GM08714 (cell line): ENCODE measurements around the gene NRCAM.
"Not testable (repeated sequence)": the region's sequence is repeated elsewhere in the genome, so short reads cannot be mapped to it uniquely, and the experiment has no call there.

ENCODE experiments used
- H3K4me3 ChIP-seq: fragments of 200-500 bp; sonication (Bioruptor generic); 2 replicates; pipeline ENCODE4 v1.5.1; 2014; ENCODE audit warnings: mild to moderate bottlenecking, low read length, inconsistent platforms
- ZNF274 ChIP-seq: IDR thresholded peaks from 2 replicates; pipeline ENCODE4 v1.6.1; 2012; ENCODE audit warnings: mild to moderate bottlenecking, low read depth, low read length

NRCAM gene

DNA sequence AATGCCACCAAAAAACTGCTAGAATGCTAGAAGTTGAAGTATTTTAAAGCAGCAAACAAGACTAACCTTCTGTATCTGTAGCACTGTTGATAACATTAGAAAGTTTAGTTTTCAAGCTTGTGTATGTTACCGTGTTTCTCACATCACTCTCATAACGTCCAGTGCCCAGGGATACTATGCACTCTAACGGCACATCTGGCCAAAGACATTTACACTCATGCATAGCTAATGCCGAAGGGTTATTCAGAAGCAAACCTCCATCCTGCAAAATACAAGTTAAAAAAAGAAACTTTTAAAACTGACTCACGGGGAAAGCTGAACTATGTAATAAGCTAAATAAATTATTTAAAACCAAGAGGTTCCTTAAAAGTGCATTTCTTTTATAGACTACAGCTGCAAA, 22.9 kb upstream of the NRCAM start:
- no peak overlapping the region for H3K4me3 ChIP-seq
- TF ChIP-seq ZNF274: no peak

DNA sequence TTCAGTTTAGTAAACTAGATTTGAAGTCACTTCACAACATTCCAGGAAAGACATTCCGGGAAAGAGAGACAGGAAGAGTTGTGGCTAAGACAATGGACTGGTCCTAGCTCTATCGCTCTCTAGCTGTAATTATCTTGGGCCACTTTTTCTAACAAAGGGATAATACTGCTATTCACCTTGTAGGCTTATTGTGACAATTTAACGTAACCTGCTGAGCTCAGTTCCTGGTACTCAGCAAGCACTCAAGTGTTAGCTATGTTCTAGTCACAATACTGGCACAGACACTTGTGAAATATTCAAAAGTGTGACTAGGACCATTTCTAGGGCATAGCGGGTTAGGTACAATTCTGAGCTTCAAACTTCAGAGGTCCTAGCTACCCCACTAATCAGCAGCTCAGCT, 12.0 kb upstream of the NRCAM start:
- H3K4me3 ChIP-seq: no peak overlapping the region
- no peak for TF ChIP-seq ZNF274

DNA sequence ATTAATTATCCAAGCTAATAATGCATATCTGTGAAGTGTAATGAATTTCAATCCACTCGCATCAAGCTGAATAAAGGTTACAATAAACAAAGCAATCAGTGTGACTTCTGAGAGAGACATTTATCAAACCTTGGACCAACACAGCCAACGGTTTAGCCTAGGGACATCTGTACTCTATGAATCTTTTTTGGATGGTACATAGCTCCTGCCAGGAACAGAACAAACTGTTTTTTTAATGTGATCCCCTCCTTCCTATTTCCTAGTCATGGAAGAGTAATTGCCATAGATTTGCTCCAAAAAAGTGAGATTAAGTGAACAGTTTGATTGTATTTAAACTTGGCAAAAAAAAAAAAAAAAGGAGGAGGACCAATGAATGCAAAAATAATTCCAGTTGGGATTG, 11.2 kb upstream of the NRCAM start:
- no peak for TF ChIP-seq ZNF274
- no peak overlapping the region for H3K4me3 ChIP-seq

DNA sequence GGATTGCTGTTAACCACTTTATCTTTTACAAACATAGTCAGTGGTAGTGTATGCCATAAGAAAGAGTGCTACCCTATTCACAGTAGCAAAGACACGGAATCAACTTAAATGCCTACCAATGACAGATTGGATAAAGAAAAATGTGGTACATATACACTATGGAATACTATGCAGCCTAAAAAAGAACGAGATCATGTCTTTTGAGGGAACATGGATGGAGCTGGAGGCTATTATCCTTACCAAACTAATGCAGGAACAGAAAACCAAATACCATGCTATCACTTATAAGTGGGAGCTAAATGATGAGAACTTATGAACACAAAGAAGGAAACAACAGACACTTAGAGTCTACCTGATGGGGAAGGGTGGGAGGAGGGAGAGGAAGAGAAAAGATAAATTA, 10.1 kb upstream of the NRCAM start:
- not testable (repeated sequence) for H3K4me3 ChIP-seq

DNA sequence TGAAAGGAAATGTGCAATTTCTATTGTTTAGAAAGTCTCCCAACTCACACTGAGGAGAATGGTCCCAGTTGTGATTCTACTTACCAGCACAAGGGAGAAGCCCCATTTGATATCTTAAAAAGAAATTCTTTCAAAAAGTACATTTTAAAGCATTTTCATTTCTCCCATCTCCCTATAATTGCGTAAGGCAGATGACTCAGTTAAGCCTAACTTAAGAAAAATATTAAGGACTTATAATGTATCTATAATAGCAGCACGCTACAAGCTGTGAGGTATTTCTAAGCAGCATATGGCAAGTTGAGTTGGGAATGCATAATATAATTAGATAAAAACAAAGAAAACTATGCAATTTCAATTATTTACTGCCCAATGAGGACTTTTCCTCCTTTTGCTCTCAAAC, 8.5 kb upstream of the NRCAM start:
- no peak overlapping the region for H3K4me3 ChIP-seq
- no peak for TF ChIP-seq ZNF274

DNA sequence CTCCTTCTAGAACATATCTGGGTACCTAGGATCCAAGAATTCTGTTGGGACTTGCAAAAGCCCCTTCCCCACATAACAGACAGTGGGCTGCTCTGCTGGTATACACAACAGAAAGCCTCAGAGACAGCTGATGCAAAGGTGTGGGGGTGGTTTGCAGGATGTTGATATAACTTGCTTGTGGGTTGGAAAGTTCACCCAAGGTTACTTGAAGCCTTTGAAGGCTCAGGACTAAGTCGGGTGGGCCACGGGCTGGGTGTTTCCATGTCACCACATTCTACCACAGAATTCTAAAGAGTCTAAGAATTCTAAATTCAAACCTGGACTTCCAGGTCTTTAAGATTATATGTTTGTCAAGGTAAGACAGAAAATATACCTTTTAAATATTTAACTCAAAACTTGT, 7.4 kb upstream of the NRCAM start:
- no peak for TF ChIP-seq ZNF274

DNA sequence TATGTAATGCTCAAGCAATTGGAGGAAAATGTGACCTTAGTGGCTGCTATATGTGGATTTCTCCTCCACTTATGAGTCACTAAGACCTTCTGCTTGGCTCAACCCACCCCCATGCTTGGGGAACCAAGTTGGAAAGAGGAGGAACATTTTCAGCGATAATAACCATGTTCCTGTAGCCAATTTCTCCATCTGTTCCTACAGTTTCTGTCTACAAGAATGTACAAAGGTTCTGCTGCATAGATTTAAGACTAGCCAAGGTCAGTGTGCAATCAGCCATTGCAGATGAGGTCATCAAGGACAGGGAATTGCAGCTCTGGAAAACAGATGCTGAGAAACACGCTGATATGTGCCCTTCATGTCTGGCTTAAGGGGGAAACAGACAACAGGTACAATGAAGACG, 5.6 kb upstream of the NRCAM start:
- TF ChIP-seq ZNF274: no peak

More for the DNA sequence above, 7.4 kb upstream of the NRCAM start:
- H3K4me3 ChIP-seq: no peak overlapping the region

DNA sequence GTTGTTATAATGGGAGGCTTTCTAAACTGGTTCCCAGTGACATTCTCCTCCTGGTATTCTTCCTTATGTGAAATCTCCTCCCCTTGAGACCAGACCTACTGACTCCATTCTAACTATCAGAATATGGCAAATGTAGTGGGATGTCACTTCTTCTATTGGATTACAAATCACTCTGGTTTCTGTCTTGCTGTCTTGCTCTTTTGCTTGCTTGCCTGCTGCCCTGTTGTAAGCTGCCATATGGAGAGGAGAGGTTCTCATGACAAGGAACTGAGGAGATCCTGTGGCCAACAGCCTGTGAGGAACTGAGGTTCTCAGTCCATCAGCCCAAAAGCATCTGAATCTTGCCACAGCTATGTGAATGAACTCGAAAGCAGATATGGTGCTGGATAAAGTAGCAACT, 4.7 kb upstream of the NRCAM start:
- no peak for TF ChIP-seq ZNF274
- no peak overlapping the region for H3K4me3 ChIP-seq

More for the DNA sequence above, 5.6 kb upstream of the NRCAM start:
- H3K4me3 ChIP-seq: no peak overlapping the region

DNA sequence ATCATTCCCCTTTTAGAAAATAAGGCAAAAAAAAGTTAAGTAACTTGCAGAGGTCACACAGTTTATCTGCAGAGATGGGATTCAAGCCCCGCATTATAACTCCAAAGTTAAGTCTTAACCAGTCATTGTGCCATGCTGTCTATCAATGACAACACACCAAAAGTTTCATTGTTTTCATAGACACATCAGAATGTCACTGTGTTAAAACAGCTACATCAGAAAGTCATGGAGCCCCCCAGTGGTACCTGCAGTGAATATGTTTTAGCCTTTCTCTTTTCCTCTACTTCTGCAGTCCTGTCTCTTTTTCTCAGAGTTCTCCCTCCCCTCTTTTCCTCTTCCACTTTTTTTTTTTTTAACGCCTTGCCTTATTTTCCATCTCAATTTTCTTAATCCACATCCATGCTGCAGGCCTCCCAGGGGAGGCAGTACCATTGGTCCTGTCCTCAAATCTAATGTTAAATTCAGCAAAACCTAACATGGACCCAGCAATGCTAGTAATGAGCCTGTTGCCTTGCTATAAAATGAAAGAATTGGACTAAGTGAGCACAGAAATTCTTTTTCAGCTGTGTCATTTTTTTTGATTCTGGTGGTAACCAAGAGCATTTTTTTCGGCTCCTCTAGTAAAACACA, 3.8 kb upstream of the NRCAM start:
- no peak overlapping the region for H3K4me3 ChIP-seq
- no peak for TF ChIP-seq ZNF274

DNA sequence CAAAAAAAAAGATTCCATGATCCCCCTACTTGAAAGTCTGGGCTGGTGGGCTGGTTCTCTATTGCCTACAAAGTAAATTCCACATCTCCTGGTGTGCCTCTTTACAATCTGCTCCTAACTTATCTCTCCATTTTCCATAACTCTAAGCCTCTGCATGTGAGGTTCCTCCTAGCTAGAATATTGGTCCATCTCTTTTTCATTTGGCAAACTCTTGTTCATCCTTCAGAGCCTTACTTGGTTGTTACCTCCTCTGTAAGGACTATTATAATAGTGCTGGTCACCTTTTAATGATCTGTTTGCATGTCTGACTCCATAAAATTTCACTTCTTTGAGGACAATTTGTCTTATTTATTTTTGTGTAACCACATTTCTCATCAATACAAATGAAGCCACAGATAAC, 1.6 kb upstream of the NRCAM start:
- TF ChIP-seq ZNF274: no peak
- no peak overlapping the region for H3K4me3 ChIP-seq

DNA sequence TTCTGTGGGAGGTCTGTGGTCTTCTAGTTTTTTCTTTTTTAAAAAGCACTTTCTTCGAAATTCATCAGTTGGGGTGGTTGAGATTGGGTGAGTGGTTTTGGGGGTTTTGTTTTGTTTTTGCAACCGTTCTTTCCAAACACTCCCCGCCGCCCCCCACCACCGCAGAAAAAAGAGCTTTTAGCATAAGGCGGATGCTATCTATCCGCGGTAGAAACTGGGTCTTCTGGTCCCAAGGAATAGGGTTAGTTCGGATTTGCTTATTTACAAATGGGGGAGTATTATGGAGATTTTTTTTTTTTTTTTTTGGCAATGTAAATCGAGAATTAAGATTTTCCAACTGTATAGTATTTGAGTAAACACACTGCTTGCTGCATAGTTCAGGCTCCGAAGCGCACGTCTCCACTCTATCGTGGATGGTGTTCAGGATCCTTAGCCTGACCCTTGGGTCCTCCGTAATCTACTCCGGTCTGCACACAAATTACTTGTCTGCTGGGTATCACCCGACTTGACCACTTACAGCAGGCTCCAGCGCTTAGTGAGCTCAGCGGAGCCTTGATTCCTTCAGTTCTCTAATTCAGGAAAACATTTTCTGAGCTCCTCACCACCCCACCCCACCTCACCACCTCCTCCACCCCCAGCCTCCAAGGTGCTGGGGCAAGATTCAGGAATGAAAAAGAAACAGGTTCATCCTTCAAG, 757 bp upstream of the NRCAM start:
- peak overlapping the region; percentile 61; the same call in 1 of the 2 replicates for H3K4me3 ChIP-seq
- no peak for TF ChIP-seq ZNF274

DNA sequence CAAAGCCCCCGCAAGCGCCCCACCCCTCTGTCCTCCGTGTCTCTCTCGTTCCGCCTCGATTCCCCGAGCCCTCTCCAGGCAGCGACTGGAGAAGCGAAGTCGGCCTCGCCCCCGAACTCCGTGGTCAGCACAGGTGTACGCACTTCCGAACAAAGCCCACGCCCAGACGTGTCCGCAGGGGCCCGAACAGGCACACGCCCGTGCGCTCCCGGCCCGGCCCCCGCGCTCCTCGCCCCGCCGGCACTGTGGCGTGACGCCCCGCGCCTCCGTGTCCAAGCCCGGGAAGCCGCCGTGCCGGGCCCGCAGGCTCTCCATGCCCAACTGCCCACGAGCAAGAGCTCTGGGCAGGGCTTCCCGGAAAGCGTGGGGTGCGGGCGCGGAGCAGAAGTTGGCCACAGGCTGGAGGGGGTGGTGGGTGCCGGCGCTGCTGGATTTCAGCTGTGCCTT, 662 bp downstream of the NRCAM start:
- no peak for TF ChIP-seq ZNF274
- H3K4me3 ChIP-seq: peak overlapping the region; percentile 61

DNA sequence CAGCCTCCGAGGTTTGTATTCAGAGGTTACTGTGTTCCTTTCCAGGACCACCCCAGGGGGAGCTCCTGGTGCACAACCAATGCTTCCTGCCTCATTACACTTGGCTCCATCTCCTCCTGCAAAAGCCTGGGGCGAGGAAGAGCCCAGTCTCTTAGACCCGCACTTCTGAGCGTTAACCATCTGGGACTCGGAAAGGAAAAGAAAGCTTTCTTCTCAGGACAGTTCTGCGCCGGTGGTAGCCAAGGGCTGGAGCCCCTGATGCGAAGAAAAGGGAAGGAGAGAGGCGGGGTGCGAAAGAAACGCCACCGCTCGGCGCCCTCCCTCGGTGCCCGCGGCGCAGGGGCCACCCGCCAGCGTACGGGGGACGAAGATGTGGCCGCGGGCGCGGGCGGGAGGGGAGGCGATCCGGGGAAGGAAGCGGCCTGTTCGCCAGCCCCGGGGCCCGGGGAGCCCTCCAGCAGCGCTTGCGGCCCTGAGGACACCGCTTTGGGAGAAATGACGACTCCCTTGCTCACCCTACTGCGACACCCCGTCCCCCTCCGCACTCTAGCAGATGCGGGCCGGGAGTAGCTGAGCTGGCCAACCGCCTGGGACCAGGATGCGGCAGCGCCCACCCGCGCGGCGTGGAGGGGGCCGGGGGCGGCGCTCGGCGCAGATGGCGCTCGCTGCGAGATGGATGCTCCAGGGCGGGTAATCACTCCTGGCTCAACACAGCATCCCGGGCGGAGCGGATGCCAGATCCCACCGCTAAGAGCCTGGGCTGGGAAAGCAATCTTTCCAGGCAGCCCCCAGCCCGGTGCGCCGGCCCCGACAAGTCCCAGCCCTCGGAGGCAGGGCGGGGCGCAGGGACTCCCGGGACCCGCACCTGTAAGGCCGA, 1.3 kb downstream of the NRCAM start:
- H3K4me3 ChIP-seq: peak overlapping the region; percentile 61
- no peak for TF ChIP-seq ZNF274

DNA sequence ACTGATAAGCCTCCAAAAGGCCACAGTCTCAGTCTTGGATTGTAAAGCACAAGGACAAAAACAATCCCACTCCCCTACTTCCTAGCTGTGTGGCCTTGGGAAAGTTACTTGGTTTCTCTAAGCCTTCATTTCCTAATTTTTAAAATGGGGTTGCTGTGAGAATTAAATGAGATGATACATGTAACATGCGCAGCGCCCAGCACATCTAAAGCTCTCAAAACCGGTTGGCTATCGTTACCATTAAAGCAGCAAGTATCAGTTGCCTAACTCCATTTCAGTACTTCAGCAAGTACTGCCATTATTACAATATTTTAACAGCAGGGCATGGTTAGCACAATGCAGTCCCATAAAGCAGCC, 1.9 kb downstream of the NRCAM start:
- no peak for TF ChIP-seq ZNF274
- H3K4me3 ChIP-seq: peak overlapping the region; percentile 61

DNA sequence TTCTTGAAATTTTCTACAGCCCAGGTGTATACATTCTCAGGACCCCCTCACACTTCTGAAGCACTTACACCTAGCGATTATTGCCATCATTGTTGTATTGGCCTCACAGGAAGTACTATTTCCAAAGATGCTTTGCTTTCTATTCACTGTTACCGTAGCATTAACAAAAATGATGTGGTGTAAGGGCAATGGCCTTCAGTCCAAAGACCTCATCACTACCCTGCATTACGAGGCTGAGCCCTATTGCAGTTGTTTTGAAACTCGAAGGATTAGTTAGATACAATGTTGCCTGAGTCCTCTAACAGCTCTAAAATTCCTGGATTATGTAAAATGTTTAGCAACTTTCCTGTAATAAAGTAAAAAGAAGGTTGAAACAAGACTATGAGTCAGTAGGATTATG, 2.9 kb downstream of the NRCAM start:
- H3K4me3 ChIP-seq: no peak overlapping the region
- no peak for TF ChIP-seq ZNF274

DNA sequence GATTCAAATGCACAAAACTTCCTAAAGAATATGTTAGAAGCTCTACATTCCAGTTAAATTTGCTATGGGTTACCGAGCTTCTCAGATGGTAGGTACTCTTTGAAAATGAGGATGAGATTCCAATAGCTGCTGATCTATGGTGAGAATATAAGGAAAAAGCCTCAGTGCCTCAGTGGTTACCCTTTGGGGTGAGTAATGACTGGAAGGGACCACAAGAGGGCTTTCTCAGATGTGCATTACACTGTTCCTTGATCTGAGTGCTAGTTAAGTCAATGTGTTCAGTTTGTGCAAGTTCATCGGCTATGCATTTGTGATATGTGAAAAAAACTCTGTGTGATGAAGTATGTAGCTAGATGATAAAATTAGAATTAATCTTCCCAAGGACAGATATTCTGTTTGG, 3.5 kb downstream of the NRCAM start:
- TF ChIP-seq ZNF274: no peak
- no peak overlapping the region for H3K4me3 ChIP-seq
